CD4-positive, alpha-beta T cell treated with Interleukin-6 for 4 hours (primary cell): ENCODE measurements around the gene WFS1.

Source experiments
- DNase-seq: peaks from one replicate; pipeline ENCODE4 v3.0.0-alpha.2; 2020; ENCODE audit warnings: mixed read lengths

The WFS1 gene

GRCh38 chr4:6262847-6263487 lies 6.7 kb upstream of the WFS1 start:
- no peak for DNase-seq

- DNase-seq, result no peak
Observed at GRCh38 chr4:6263526-6264224, 6.0 kb upstream of the WFS1 start.

- peak; percentile 39 for DNase-seq
Observed at GRCh38 chr4:6264225-6264540, 5.5 kb upstream of the WFS1 start.

- no peak for DNase-seq
Observed at GRCh38 chr4:6265546-6265945, 4.1 kb upstream of the WFS1 start.

GRCh38 chr4:6267573-6267972 lies 2.1 kb upstream of the WFS1 start:
- DNase-seq, result no peak

- DNase-seq, result peak; percentile 7
Observed at GRCh38 chr4:6268650-6269615, 717 bp upstream of the WFS1 start.

- no peak for DNase-seq
Observed at GRCh38 chr4:6270636-6271121, 1.0 kb downstream of the WFS1 start.

GRCh38 chr4:6271206-6271605 lies 1.6 kb downstream of the WFS1 start:
- no peak for DNase-seq

GRCh38 chr4:6271701-6272465 lies 2.2 kb downstream of the WFS1 start:
- DNase-seq, result no peak

- DNase-seq, result no peak
Observed at GRCh38 chr4:6272863-6273660, 3.4 kb downstream of the WFS1 start.

GRCh38 chr4:6273661-6273990 lies 4.0 kb downstream of the WFS1 start:
- no peak for DNase-seq

- no peak for DNase-seq
Observed at GRCh38 chr4:6275351-6275750, 5.7 kb downstream of the WFS1 start.

GRCh38 chr4:6275898-6276806 lies 6.5 kb downstream of the WFS1 start:
- DNase-seq, result no peak

- no peak for DNase-seq
Observed at GRCh38 chr4:6277139-6277802, 7.6 kb downstream of the WFS1 start.

- DNase-seq, result no peak
Observed at GRCh38 chr4:6277935-6278800, 8.5 kb downstream of the WFS1 start.

- no peak for DNase-seq
Observed at GRCh38 chr4:6278801-6279197, 9.1 kb downstream of the WFS1 start.

GRCh38 chr4:6279582-6280289 lies 10.1 kb downstream of the WFS1 start:
- no peak for DNase-seq

- DNase-seq, result no peak
Observed at GRCh38 chr4:6280365-6280996, 10.8 kb downstream of the WFS1 start.
